GM23338 (cell line): ENCODE results near the gene USP49. TPM values are rescaled to one million over a fixed set of nuclear protein-coding genes. Genes with fewer than 3 reads are reported as not detected.
A peak's percentile ranks its signal among the peaks of the same experiment; 100 is the strongest.

Source experiments
- ATAC-seq: fragments of 200-7000 bp; cut with Tn5 transposase; 3 replicates; pipeline ENCODE4 v1.9.1; 2020
- DNase-seq: peaks from one replicate; pipeline ENCODE4 v3.0.0-alpha.2; 2015; ENCODE audit warnings: low spot score
- H2AFZ ChIP-seq: fragments of 200-600 bp; sonication (generic); 2 replicates; pipeline ENCODE4 v1.8.0; 2016; ENCODE audit warnings: antibody characterized with exemption, mild to moderate bottlenecking, moderate library complexity
- H3F3A ChIP-seq: fragments of 200-600 bp; sonication (generic); replicated peaks from 2 replicates; pipeline ENCODE4 v1.8.0; 2017; ENCODE audit warnings: antibody characterized with exemption, mixed run types, low read depth
- H3K27ac ChIP-seq: fragments of 200-600 bp; sonication (generic); 2 replicates; pipeline ENCODE4 v1.6.1; 2016; ENCODE audit warnings: low read depth
- H3K27me3 ChIP-seq: fragments of 200-600 bp; sonication (generic); 2 replicates; pipeline ENCODE4 v1.8.0; 2016; ENCODE audit warnings: mild to moderate bottlenecking, mixed run types, moderate library complexity; ENCODE audit not compliant: insufficient read depth
- H3K36me3 ChIP-seq: fragments of 200-600 bp; sonication (generic); 2 replicates; pipeline ENCODE4 v1.8.0; 2016; ENCODE audit warnings: mild to moderate bottlenecking; ENCODE audit not compliant: insufficient read depth
- H3K4me1 ChIP-seq: fragments of 200-600 bp; sonication (generic); 2 replicates; pipeline ENCODE4 v1.8.0; 2016; ENCODE audit warnings: mild to moderate bottlenecking, moderate library complexity; ENCODE audit not compliant: insufficient read depth
- H3K4me2 ChIP-seq: fragments of 200-600 bp; sonication (generic); 2 replicates; pipeline ENCODE4 v1.7.1; 2017; ENCODE audit warnings: mixed run types
- H3K4me3 ChIP-seq: fragments of 200-600 bp; sonication (generic); 2 replicates; pipeline ENCODE4 v1.6.1; 2016; ENCODE audit warnings: mixed run types
- H3K79me2 ChIP-seq: fragments of 200-600 bp; sonication (generic); replicated peaks from 2 replicates; pipeline ENCODE4 v1.8.0; 2017; ENCODE audit warnings: mild to moderate bottlenecking; ENCODE audit not compliant: insufficient read depth
- H3K9me2 ChIP-seq: fragments of 200-600 bp; sonication (generic); 2 replicates; pipeline ENCODE4 v1.8.0; 2017; ENCODE audit not compliant: insufficient read depth
- H4K20me1 ChIP-seq: fragments of 200-600 bp; sonication (generic); replicated peaks from 2 replicates; pipeline ENCODE4 v1.8.0; 2017; ENCODE audit warnings: mild to moderate bottlenecking; ENCODE audit not compliant: insufficient read depth
- H3K27ac Mint-ChIP-seq: 2 replicates; pipeline ENCODE4 v1.8.0; 2020; ENCODE audit warnings: inconsistent platforms, mild to moderate bottlenecking, moderate library complexity, mixed read lengths
- H3K27me3 Mint-ChIP-seq: 3 replicates; pipeline ENCODE4 v1.8.0; 2022; ENCODE audit warnings: low read depth, mild to moderate bottlenecking, moderate library complexity, mixed read lengths, inconsistent platforms; ENCODE audit not compliant: insufficient read depth, poor library complexity
- H3K36me3 Mint-ChIP-seq: 3 replicates; pipeline ENCODE4 v1.8.0; 2021; ENCODE audit warnings: low read depth, mild to moderate bottlenecking, inconsistent platforms, moderate library complexity, mixed read lengths
- H3K4me1 Mint-ChIP-seq: 3 replicates; pipeline ENCODE4 v1.8.0; 2020; ENCODE audit warnings: mild to moderate bottlenecking, inconsistent platforms, mixed read lengths
- H3K4me3 Mint-ChIP-seq: 3 replicates; pipeline ENCODE4 v1.8.0; 2021; ENCODE audit warnings: moderate library complexity, mild to moderate bottlenecking, inconsistent platforms, mixed read lengths
- H3K9me3 Mint-ChIP-seq: 3 replicates; pipeline ENCODE4 v1.8.0; 2020; ENCODE audit warnings: moderate library complexity, mild to moderate bottlenecking, inconsistent platforms, mixed read lengths
- CREB1 ChIP-seq: fragments of 250-450 bp; sonication (Bioruptor Pico); IDR thresholded peaks from 2 replicates; pipeline ENCODE4 v1.5.0; 2020; ENCODE audit warnings: low read depth, mild to moderate bottlenecking, moderate library complexity
- EZH2 ChIP-seq: fragments of 200-600 bp; sonication (generic); IDR thresholded peaks from one replicate; pipeline ENCODE4 v1.8.0; 2017; ENCODE audit warnings: antibody characterized with exemption, mild to moderate bottlenecking, low read depth; ENCODE audit not compliant: unreplicated experiment
- EZH2phosphoT487 ChIP-seq: fragments of 200-600 bp; sonication (generic); IDR thresholded peaks from one replicate; pipeline ENCODE4 v1.8.1; 2018; ENCODE audit warnings: antibody characterized with exemption; ENCODE audit not compliant: unreplicated experiment
- JUNB ChIP-seq: IDR thresholded peaks from one replicate; pipeline ENCODE4 v1.6.1; 2016; ENCODE audit warnings: antibody characterized with exemption; ENCODE audit not compliant: unreplicated experiment
- NANOG ChIP-seq: IDR thresholded peaks from 2 replicates; pipeline ENCODE4 v1.6.1; 2016; ENCODE audit warnings: antibody characterized with exemption, borderline replicate concordance
- STAT1 ChIP-seq: IDR thresholded peaks from one replicate; pipeline ENCODE4 v1.6.1; 2016; ENCODE audit warnings: antibody characterized with exemption; ENCODE audit not compliant: unreplicated experiment
- ZNF331 ChIP-seq: fragments of 250-450 bp; sonication (Bioruptor Pico); IDR thresholded peaks from 2 replicates; pipeline ENCODE4 v1.5.0; 2020; ENCODE audit warnings: low read depth, mild to moderate bottlenecking, moderate library complexity
- polyA plus RNA-seq: library from polyadenylated mRNA; unstranded; fragments of >200 nt; fragmentation: Nextera tagmentation; extraction: Ambion mirVana; gene quantifications from 2 replicates; pipeline ENCODE4 v1.2.1, GENCODE V29; 2016
- total RNA-seq: library from RNA; depleted of rRNA; stranded (reverse); fragments of >200 nt; shearing (Covaris generic); gene quantifications from 2 replicates; pipeline ENCODE4 v1.2.3, GENCODE V29; 2014
- TF ChIP-seq, protein P1 (sequence below): IDR thresholded peaks from one replicate; pipeline ENCODE4 v1.6.1; 2018; ENCODE audit warnings: antibody characterized with exemption; ENCODE audit not compliant: unreplicated experiment
- TF ChIP-seq, protein P2 (sequence below): IDR thresholded peaks from 2 replicates; pipeline ENCODE4 v1.6.1; 2016; ENCODE audit warnings: antibody characterized with exemption
- TF ChIP-seq, protein P3 (sequence below): fragments of 250-450 bp; sonication (Bioruptor Pico); IDR thresholded peaks from 2 replicates; pipeline ENCODE4 v1.5.0; 2020; ENCODE audit warnings: mild to moderate bottlenecking, moderate library complexity

Gene USP49
- total and polyA plus RNA-seq, 2 experiments from 2014 or later: 5.9 to 21.5 TPM

DNA sequence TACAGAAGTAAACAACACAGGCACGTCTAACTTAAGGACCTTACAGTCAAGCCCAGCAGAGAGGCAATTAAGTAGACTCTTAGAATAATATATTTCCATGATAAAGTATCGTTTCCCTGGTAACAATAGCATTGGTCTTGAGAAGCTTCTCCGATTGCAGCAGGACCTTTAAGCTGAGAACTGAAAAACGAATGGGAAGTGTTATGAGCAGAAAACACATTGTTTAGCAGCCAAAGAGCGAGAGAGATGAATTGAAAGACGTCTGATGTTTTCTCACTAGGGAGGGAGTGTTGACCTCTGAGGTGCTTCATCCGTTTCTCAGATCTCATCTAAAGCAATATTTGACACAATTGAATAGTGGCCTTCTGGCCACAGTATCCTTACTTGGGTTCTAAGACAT is 27.0 kb upstream of the USP49 start:
- ATAC-seq: no peak

DNA sequence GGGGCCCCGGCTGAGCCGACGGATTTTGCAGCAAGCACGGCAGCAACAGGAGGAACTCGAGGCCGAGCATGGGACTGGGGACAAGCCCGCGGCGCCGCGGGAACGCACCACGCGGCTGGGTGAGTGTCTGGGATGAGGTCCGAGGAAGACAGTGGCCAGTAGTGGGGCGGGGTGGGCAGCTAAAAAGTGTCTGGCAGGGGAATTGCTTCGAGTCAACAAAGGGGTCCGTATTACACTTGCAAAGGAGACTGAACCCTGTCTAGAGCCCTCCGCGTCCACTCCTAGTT is 26.5 kb upstream of the USP49 start:
- Histone ChIP-seq H3K36me3 (peaks cover 15% of the 10 kb centered on the region), H3K79me2 (peaks cover 87% of the 10 kb centered on the region), H3K4me1 (peaks cover 15% of the 10 kb centered on the region), H3K9me2 (no peaks in the 10 kb centered on the region), H3K4me2 (peak overlapping the region; percentile 88), H3K4me3 (peak overlapping the region; percentile 75), H2AFZ (peak overlapping the region; percentile 97), H4K20me1 (peaks cover 35% of the 10 kb centered on the region), H3K27me3 (no peaks in the 10 kb centered on the region), H3K27ac (peak overlapping the region; percentile 97), H3F3A (peaks cover 9% of the 10 kb centered on the region)
- peak; percentile 56 for ATAC-seq
- peaks cover 15% of the 10 kb centered on the region for H3K27me3 Mint-ChIP-seq
- H3K36me3 Mint-ChIP-seq: peaks cover 40% of the 10 kb centered on the region
- DNase-seq: no peak
- H3K27ac Mint-ChIP-seq: peak overlapping the region; percentile 100
- H3K4me1 Mint-ChIP-seq: peaks cover 19% of the 10 kb centered on the region
- peak overlapping the region; percentile 99 for H3K4me3 Mint-ChIP-seq
- no peaks in the 10 kb centered on the region for H3K9me3 Mint-ChIP-seq
- no peak for TF ChIP-seq EZH2
- TF ChIP-seq, protein P1, sequence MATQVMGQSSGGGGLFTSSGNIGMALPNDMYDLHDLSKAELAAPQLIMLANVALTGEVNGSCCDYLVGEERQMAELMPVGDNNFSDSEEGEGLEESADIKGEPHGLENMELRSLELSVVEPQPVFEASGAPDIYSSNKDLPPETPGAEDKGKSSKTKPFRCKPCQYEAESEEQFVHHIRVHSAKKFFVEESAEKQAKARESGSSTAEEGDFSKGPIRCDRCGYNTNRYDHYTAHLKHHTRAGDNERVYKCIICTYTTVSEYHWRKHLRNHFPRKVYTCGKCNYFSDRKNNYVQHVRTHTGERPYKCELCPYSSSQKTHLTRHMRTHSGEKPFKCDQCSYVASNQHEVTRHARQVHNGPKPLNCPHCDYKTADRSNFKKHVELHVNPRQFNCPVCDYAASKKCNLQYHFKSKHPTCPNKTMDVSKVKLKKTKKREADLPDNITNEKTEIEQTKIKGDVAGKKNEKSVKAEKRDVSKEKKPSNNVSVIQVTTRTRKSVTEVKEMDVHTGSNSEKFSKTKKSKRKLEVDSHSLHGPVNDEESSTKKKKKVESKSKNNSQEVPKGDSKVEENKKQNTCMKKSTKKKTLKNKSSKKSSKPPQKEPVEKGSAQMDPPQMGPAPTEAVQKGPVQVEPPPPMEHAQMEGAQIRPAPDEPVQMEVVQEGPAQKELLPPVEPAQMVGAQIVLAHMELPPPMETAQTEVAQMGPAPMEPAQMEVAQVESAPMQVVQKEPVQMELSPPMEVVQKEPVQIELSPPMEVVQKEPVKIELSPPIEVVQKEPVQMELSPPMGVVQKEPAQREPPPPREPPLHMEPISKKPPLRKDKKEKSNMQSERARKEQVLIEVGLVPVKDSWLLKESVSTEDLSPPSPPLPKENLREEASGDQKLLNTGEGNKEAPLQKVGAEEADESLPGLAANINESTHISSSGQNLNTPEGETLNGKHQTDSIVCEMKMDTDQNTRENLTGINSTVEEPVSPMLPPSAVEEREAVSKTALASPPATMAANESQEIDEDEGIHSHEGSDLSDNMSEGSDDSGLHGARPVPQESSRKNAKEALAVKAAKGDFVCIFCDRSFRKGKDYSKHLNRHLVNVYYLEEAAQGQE: no peak
- TF ChIP-seq, protein P2, sequence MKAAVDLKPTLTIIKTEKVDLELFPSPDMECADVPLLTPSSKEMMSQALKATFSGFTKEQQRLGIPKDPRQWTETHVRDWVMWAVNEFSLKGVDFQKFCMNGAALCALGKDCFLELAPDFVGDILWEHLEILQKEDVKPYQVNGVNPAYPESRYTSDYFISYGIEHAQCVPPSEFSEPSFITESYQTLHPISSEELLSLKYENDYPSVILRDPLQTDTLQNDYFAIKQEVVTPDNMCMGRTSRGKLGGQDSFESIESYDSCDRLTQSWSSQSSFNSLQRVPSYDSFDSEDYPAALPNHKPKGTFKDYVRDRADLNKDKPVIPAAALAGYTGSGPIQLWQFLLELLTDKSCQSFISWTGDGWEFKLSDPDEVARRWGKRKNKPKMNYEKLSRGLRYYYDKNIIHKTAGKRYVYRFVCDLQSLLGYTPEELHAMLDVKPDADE: no peak
- TF ChIP-seq, protein P3, sequence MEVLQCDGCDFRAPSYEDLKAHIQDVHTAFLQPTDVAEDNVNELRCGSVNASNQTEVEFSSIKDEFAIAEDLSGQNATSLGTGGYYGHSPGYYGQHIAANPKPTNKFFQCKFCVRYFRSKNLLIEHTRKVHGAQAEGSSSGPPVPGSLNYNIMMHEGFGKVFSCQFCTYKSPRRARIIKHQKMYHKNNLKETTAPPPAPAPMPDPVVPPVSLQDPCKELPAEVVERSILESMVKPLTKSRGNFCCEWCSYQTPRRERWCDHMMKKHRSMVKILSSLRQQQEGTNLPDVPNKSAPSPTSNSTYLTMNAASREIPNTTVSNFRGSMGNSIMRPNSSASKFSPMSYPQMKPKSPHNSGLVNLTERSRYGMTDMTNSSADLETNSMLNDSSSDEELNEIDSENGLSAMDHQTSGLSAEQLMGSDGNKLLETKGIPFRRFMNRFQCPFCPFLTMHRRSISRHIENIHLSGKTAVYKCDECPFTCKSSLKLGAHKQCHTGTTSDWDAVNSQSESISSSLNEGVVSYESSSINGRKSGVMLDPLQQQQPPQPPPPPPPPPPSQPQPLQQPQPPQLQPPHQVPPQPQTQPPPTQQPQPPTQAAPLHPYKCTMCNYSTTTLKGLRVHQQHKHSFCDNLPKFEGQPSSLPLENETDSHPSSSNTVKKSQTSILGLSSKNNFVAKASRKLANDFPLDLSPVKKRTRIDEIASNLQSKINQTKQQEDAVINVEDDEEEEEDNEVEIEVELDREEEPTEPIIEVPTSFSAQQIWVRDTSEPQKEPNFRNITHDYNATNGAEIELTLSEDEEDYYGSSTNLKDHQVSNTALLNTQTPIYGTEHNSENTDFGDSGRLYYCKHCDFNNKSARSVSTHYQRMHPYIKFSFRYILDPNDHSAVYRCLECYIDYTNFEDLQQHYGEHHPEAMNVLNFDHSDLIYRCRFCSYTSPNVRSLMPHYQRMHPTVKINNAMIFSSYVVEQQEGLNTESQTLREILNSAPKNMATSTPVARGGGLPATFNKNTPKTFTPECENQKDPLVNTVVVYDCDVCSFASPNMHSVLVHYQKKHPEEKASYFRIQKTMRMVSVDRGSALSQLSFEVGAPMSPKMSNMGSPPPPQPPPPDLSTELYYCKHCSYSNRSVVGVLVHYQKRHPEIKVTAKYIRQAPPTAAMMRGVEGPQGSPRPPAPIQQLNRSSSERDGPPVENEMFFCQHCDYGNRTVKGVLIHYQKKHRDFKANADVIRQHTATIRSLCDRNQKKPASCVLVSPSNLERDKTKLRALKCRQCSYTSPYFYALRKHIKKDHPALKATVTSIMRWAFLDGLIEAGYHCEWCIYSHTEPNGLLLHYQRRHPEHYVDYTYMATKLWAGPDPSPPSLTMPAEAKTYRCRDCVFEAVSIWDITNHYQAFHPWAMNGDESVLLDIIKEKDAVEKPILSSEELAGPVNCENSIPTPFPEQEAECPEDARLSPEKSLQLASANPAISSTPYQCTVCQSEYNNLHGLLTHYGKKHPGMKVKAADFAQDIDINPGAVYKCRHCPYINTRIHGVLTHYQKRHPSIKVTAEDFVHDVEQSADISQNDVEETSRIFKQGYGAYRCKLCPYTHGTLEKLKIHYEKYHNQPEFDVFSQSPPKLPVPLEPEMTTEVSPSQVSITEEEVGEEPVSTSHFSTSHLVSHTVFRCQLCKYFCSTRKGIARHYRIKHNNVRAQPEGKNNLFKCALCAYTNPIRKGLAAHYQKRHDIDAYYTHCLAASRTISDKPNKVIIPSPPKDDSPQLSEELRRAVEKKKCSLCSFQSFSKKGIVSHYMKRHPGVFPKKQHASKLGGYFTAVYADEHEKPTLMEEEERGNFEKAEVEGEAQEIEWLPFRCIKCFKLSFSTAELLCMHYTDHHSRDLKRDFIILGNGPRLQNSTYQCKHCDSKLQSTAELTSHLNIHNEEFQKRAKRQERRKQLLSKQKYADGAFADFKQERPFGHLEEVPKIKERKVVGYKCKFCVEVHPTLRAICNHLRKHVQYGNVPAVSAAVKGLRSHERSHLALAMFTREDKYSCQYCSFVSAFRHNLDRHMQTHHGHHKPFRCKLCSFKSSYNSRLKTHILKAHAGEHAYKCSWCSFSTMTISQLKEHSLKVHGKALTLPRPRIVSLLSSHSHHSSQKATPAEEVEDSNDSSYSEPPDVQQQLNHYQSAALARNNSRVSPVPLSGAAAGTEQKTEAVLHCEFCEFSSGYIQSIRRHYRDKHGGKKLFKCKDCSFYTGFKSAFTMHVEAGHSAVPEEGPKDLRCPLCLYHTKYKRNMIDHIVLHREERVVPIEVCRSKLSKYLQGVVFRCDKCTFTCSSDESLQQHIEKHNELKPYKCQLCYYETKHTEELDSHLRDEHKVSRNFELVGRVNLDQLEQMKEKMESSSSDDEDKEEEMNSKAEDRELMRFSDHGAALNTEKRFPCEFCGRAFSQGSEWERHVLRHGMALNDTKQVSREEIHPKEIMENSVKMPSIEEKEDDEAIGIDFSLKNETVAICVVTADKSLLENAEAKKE (CRISPR knock-in tag): no peak
- no peak for TF ChIP-seq NANOG
- no peak for TF ChIP-seq ZNF331
- TF ChIP-seq JUNB: no peak

More for the DNA sequence above, 27.0 kb upstream of the USP49 start:
- Histone ChIP-seq H2AFZ (no peak overlapping the region), H3F3A (peaks cover 9% of the 10 kb centered on the region), H3K9me2 (no peaks in the 10 kb centered on the region), H4K20me1 (peaks cover 40% of the 10 kb centered on the region), H3K4me3 (peak overlapping the region; percentile 75), H3K4me2 (peak overlapping the region; percentile 88), H3K27me3 (no peaks in the 10 kb centered on the region), H3K79me2 (peaks cover 87% of the 10 kb centered on the region), H3K27ac (no peak overlapping the region), H3K36me3 (peaks cover 17% of the 10 kb centered on the region), H3K4me1 (peaks cover 15% of the 10 kb centered on the region)
- peaks cover 43% of the 10 kb centered on the region for H3K36me3 Mint-ChIP-seq
- peaks cover 19% of the 10 kb centered on the region for H3K4me1 Mint-ChIP-seq
- H3K9me3 Mint-ChIP-seq: no peaks in the 10 kb centered on the region
- peak; percentile 31 for DNase-seq
- H3K4me3 Mint-ChIP-seq: peak overlapping the region; percentile 99
- peaks cover 15% of the 10 kb centered on the region for H3K27me3 Mint-ChIP-seq
- TF ChIP-seq ZNF331 (no peak), EZH2phosphoT487 (no peak), NANOG (no peak), CREB1 (no peak), STAT1 (no peak), JUNB (no peak)
- TF ChIP-seq, protein P2: no peak
- peak overlapping the region; percentile 100 for H3K27ac Mint-ChIP-seq
